ENCODE data around the gene CARD10. TPM values are rescaled to one million over a fixed set of nuclear protein-coding genes. Genes with fewer than 3 reads are reported as not detected.

The CARD10 gene
- total and polyA plus RNA-seq, 2 of the 13 experiments (the other 11 are each of a cell fraction or from before 2014, with no cell fraction given): 35.2 to 55.8 TPM

GRCh38 chr22:37566903-37567798 is 47.9 kb upstream of the CARD10 start (continued):
- TF ChIP-seq ZSCAN5A (CRISPR knock-in tag; IDR thresholded peaks at IDR 0.05; ENCODE audit: borderline replicate concordance): no peak
- TF ChIP-seq HMG20B (CRISPR knock-in tag; conservative IDR thresholded peaks at IDR 0.05): no peak
- 0 out of 2 replicates have a peak, but pooled peaks have one; percentile 35 for TF ChIP-seq ZNF605 (CRISPR knock-in tag; IDR thresholded peaks at IDR 0.05)
- no peak for TF ChIP-seq JUND (CRISPR knock-in tag; IDR thresholded peaks at IDR 0.05)
- TF ChIP-seq TGIF2 (CRISPR knock-in tag; IDR thresholded peaks at IDR 0.05): no peak
- no peak for TF ChIP-seq MBD4 (IDR thresholded peaks at IDR 0.05; ENCODE audit: borderline replicate concordance, low read length)
- TF ChIP-seq ZNF34 (CRISPR knock-in tag; IDR thresholded peaks at IDR 0.05; ENCODE audit: borderline replicate concordance): no peak
- TF ChIP-seq ZNF326 (CRISPR knock-in tag; IDR thresholded peaks at IDR 0.05; ENCODE audit: borderline replicate concordance): peak; percentile 30; the same call in 1 of the 2 replicates
- 0 out of 2 replicates have a peak, but pooled peaks have one; percentile 54 for TF ChIP-seq SALL1 (CRISPR knock-in tag; IDR thresholded peaks at IDR 0.05)
- TF ChIP-seq HDAC6 (IDR thresholded peaks at IDR 0.05; ENCODE audit: low read depth, low read length): no peak
- TF ChIP-seq ZNF574 (CRISPR knock-in tag; IDR thresholded peaks at IDR 0.05): peak; percentile 38; the same call in 1 of the 2 replicates
- no peak for TF ChIP-seq GMEB1 (CRISPR knock-in tag; IDR thresholded peaks at IDR 0.05; ENCODE audit: borderline replicate concordance)
- TF ChIP-seq PAF1 (CRISPR knock-in tag; IDR thresholded peaks at IDR 0.05): peak; percentile 77
- TF ChIP-seq SOX6 (IDR thresholded peaks at IDR 0.05): no peak
- no peak for TF ChIP-seq SOX6 (CRISPR knock-in tag; IDR thresholded peaks at IDR 0.05)
- no peak for TF ChIP-seq ZFYVE20 (CRISPR knock-in tag; IDR thresholded peaks at IDR 0.05; ENCODE audit: borderline replicate concordance, low read depth)
- TF ChIP-seq AHDC1 (CRISPR knock-in tag; IDR thresholded peaks at IDR 0.05; ENCODE audit: borderline replicate concordance): no peak

Data from HepG2 (cell line).